K562 (cell line): ENCODE results near the gene DIP2C. TPM values are rescaled to one million over a fixed set of nuclear protein-coding genes. Genes with fewer than 3 reads are reported as not detected.

Source experiments
- ATAC-seq: fragments of 200-7000 bp; cut with Tn5 transposase; 3 replicates; pipeline ENCODE4 v1.9.1; 2020; ENCODE audit warnings: moderate library complexity
- BruUV-seq: library from RNA; stranded (reverse); fragments of 400-500 nt; replicated peaks from 2 replicates; lab custom pipeline; 2021; lab: Mats Ljungman, UMichigan
- CTCF ChIA-PET: fragments of 300-600 bp; formaldehyde crosslinking; extraction: SDS; loops from one replicate; lab custom pipeline; 2021; ENCODE audit warnings: low intra/inter-chr PET ratio; lab: Yijun Ruan, JAX
- POLR2A ChIA-PET: fragments of 300-600, 350-650 bp; sonication (Branson Sonifier 250); formaldehyde crosslinking; extraction: SDS; loops from one replicate; lab custom pipeline; 2021; ENCODE audit warnings: antibody characterized with exemption, inconsistent platforms; lab: Yijun Ruan, JAX
- DNase-seq, 4 experiments: peaks; one replicate each; pipeline versions ENCODE4 v3.0.0 to v3.0.0-alpha.2; 2011 to 2018; ENCODE audit warnings: low spot score in 3 of 4, mixed read lengths in 3 of 4; ENCODE audit errors: extremely low read depth in 1 of 4
- FAIRE-seq: peaks from 2 replicates; lab custom pipeline; 2011; peaks lifted over from hg19 to GRCh38; lab: Jason Lieb, UNC
- H2AFZ ChIP-seq: 2 replicates; pipeline ENCODE4 v1.6.0; 2011; ENCODE audit warnings: low read depth, low read length, control low read depth, inconsistent platforms
- H3K27ac ChIP-seq: fragments of 200-600 bp; 3 replicates; pipeline ENCODE4 v1.8.0; 2011; ENCODE audit warnings: low read depth, mild to moderate bottlenecking, control low read depth, inconsistent platforms, low read length, moderate library complexity, mixed read lengths; ENCODE audit errors: extremely low read depth
- H3K27me3 ChIP-seq, 2 experiments: fragments of 300-600 bp in 1 of 2; 2 replicates in 1 of 2; 3 replicates in 1 of 2; pipeline versions ENCODE4 v1.6.0 to v1.8.0; 2011; ENCODE audit warnings: inconsistent platforms in 2 of 2, low read length in 2 of 2, mild to moderate bottlenecking in 1 of 2, mixed read lengths in 1 of 2, moderate library complexity in 1 of 2; ENCODE audit not compliant: control insufficient read depth in 2 of 2, insufficient read depth in 2 of 2
- H3K36me3 ChIP-seq: fragments of 300-600 bp; 3 replicates; pipeline ENCODE4 v1.8.0; 2011; ENCODE audit warnings: mild to moderate bottlenecking, low read length, inconsistent platforms; ENCODE audit not compliant: control insufficient read depth, insufficient read depth
- H3K4me1 ChIP-seq, 2 experiments: fragments of 200-600 bp in 1 of 2; replicated peaks in 1 of 2; 2 replicates in 1 of 2; 3 replicates in 1 of 2; pipeline versions ENCODE4 v1.5.1 to v1.8.0; 2011; ENCODE audit warnings: inconsistent platforms in 2 of 2, low read length in 2 of 2, mild to moderate bottlenecking in 1 of 2, mixed read lengths in 1 of 2, moderate library complexity in 1 of 2; ENCODE audit not compliant: control insufficient read depth in 2 of 2, insufficient read depth in 2 of 2
- H3K4me2 ChIP-seq: 2 replicates; pipeline ENCODE4 v1.6.1; 2011; ENCODE audit warnings: low read length, control low read depth, inconsistent platforms, mixed read lengths; ENCODE audit not compliant: insufficient read depth
- H3K4me3 ChIP-seq: fragments of 200-600 bp; sonication (generic), shearing (Covaris generic); 2 replicates; pipeline ENCODE4 v1.5.1; 2016; ENCODE audit warnings: control low read depth, inconsistent platforms
- H3K79me2 ChIP-seq: fragments of 200-600 bp; 3 replicates; pipeline ENCODE4 v1.8.0; 2011; ENCODE audit warnings: low read length, inconsistent platforms; ENCODE audit not compliant: control insufficient read depth, insufficient read depth
- H3K9ac ChIP-seq, 2 experiments: 2 replicates each; pipeline versions ENCODE4 v1.6.0 to v1.6.1; 2011; ENCODE audit warnings: low read depth in 2 of 2, low read length in 2 of 2, control low read depth in 1 of 2, inconsistent platforms in 1 of 2, mild to moderate bottlenecking in 1 of 2, mixed read lengths in 1 of 2; ENCODE audit not compliant: insufficient read depth in 1 of 2
- H3K9me1 ChIP-seq: one replicate; pipeline ENCODE4 v1.6.0; 2011; ENCODE audit warnings: inconsistent platforms, mild to moderate bottlenecking, low read length, moderate library complexity; ENCODE audit not compliant: control insufficient read depth, insufficient read depth
- H3K9me3 ChIP-seq: replicated peaks from 2 replicates; pipeline ENCODE4 v1.5.1; 2011; ENCODE audit warnings: low read depth, low read length, inconsistent platforms; ENCODE audit not compliant: control insufficient read depth, insufficient read depth
- H4K20me1 ChIP-seq: replicated peaks from 2 replicates; pipeline ENCODE4 v1.6.1; 2011; ENCODE audit warnings: low read length, inconsistent platforms, mixed read lengths; ENCODE audit not compliant: control insufficient read depth, insufficient read depth
- CEBPZ ChIP-seq: fragments of 150-350 bp; IDR thresholded peaks from 2 replicates; pipeline ENCODE4 v1.6.1; 2014; ENCODE audit warnings: low read depth, mild to moderate bottlenecking, low read length, borderline replicate concordance
- CTBP1 ChIP-seq: fragments of 450-650 bp; IDR thresholded peaks from 2 replicates; pipeline ENCODE4 v1.6.1; 2016; ENCODE audit warnings: borderline replicate concordance
- GTF3C2 ChIP-seq: IDR thresholded peaks from 3 replicates; pipeline ENCODE4 v1.6.1; 2011; ENCODE audit warnings: borderline replicate concordance, mild to moderate bottlenecking, moderate library complexity; ENCODE audit not compliant: insufficient read length; ENCODE audit errors: extremely low read depth
- HEY1 ChIP-seq: fragments of 250-450 bp; sonication (Bioruptor Pico); IDR thresholded peaks from 2 replicates; pipeline ENCODE4 v1.5.0; 2020; ENCODE audit warnings: mild to moderate bottlenecking, moderate library complexity, borderline replicate concordance
- ZNF277 ChIP-seq: fragments of 250-450 bp; sonication (Bioruptor Pico); IDR thresholded peaks from 2 replicates; pipeline ENCODE4 v1.8.0; 2022; ENCODE audit warnings: inconsistent platforms, mild to moderate bottlenecking, moderate library complexity, borderline replicate concordance
- WGBS: fragments of 100-300 bp; shearing (Covaris generic); methylation state at CpG from one replicate; pipeline ENCODE4 v1.1.6; 2016; ENCODE audit warnings: low coverage, mixed read lengths; ENCODE audit not compliant: insufficient coverage; ENCODE audit errors: missing lambda C conversion rate; 5-methylcytosine and 5-hydroxymethylcytosine counted together
- in situ Hi-C: fragments of 300-500 bp; cut with MboI; formaldehyde crosslinking; loops from 4 replicates; pipeline ENCODE4 v1.15.0; 2018; ENCODE audit warnings: inconsistent platforms, mixed read lengths
- intact Hi-C: fragments of 100-400 bp; cut with micrococcal nuclease; formaldehyde crosslinking; loops from 2 replicates; pipeline ENCODE4 v1.14.2; 2022
- polyA plus RNA-seq, 8 experiments: library from polyadenylated mRNA; depleted of rRNA in 4 of 8; stranded (reverse) in 5 of 8; unstranded in 3 of 8; fragments of >200 nt; fragmentation: Nextera tagmentation in 2 of 8; fragmentation: Illumina TruSeq in 1 of 8; extraction: Ambion mirVana in 2 of 8; extraction: Trizol in 1 of 8; gene quantifications; 2 replicates each; pipeline versions ENCODE4 v1.2.1 to v1.2.3, GENCODE V29; 2011 to 2014; ENCODE audit warnings: inconsistent platforms in 1 of 8, missing spikeins in 1 of 8
- total RNA-seq, 7 experiments: library from RNA; depleted of rRNA in 6 of 7; stranded (reverse); fragments of >200 nt in 6 of 7; fragmentation: Illumina TruSeq in 2 of 7; extraction: Trizol in 2 of 7; gene quantifications; 2 replicates each; pipeline versions ENCODE4 v1.2.1 to v1.2.3, GENCODE V29; 2011 to 2021; ENCODE audit warnings: low replicate concordance in 1 of 7

DIP2C gene
- total and polyA plus RNA-seq, 9 of the 15 experiments (the other 6 are each of a cell fraction or from before 2014, with no cell fraction given), result 0.01 TPM; not detected in 8

- in situ Hi-C loops (no loop called here), intact Hi-C loops (no loop called here)
- no peaks in the 10 kb centered on the region for H4K20me1 ChIP-seq
- no peaks in the 10 kb centered on the region for H3K36me3 ChIP-seq
- no peak overlapping the region for H3K27ac ChIP-seq
- no peaks in the 10 kb centered on the region for H3K9me1 ChIP-seq
- no peak overlapping the region for H3K4me3 ChIP-seq
- no peak for FAIRE-seq
- POLR2A ChIA-PET, result no interaction called here
- H3K79me2 ChIP-seq, result no peaks in the 10 kb centered on the region
- H3K4me2 ChIP-seq, result no peak overlapping the region
- CTCF ChIA-PET, result no interaction called here
- 0% methylated on average over 6 of the region's 8 CpGs for WGBS
- H2AFZ ChIP-seq, result no peak overlapping the region
- BruUV-seq, result no TSS peak
- H3K4me1 ChIP-seq, result peaks cover 0 to 3% of the 10 kb centered on the region in 2 experiments; a peak in 1 of 5 replicates
- H3K9ac ChIP-seq, result no peak overlapping the region
- TF ChIP-seq CTBP1, result no peak
- H3K27me3 ChIP-seq, result peaks cover 9 to 48% of the 10 kb centered on the region in 2 experiments
- ATAC-seq, result no peak
- no peaks in the 10 kb centered on the region for H3K9me3 ChIP-seq
- DNase-seq, result no peak
Measured at GRCh38 chr10:728603-729002, 39.1 kb upstream of the DIP2C start.

GRCh38 chr10:727162-727790 lies 37.8 kb upstream of the DIP2C start:
- CTCF ChIA-PET, result no interaction called here
- no peak for TF ChIP-seq CEBPZ
- no peak for TF ChIP-seq HEY1 (CRISPR knock-in tag)
- TF ChIP-seq GTF3C2, result no peak
- no peak for TF ChIP-seq ZNF277 (CRISPR knock-in tag)

More at GRCh38 chr10:727162-727790, 37.8 kb upstream of the DIP2C start:
- Histone ChIP-seq H4K20me1 (0 out of 2 replicates have a peak, but pooled peaks cover 6% of the 10 kb centered on the region), H3K4me3 (no peak overlapping the region), H3K4me1 (peaks cover 0 to 3% of the 10 kb centered on the region in 2 experiments; a peak in 1 of 5 replicates), H3K9me1 (no peaks in the 10 kb centered on the region), H3K27me3 (peaks cover 7 to 53% of the 10 kb centered on the region in 2 experiments), H3K79me2 (no peaks in the 10 kb centered on the region), H2AFZ (no peak overlapping the region), H3K36me3 (no peaks in the 10 kb centered on the region), H3K9me3 (no peaks in the 10 kb centered on the region), H3K4me2 (no peak overlapping the region), H3K9ac (no peak overlapping the region), H3K27ac (no peak overlapping the region)
- ATAC-seq (no peak), DNase-seq (no peak), FAIRE-seq (no peak)
- POLR2A ChIA-PET, result interaction anchor here (0.6 kb wide), 1 partner anchor 607 kb away, joined by 3 read pairs; no protein-coding TSS in a partner anchor
- intact Hi-C loops, result no loop called here
- in situ Hi-C loops, result no loop called here
- BruUV-seq, result no TSS peak
- 1% methylated on average over 15 of the region's 15 CpGs for WGBS
